Effector CD8-positive, alpha-beta T cell (primary cell): ENCODE results near the gene CTDSP2.

ENCODE experiments used
- DNase-seq: peaks from one replicate; lab custom pipeline; 2025; lab: John Stamatoyannopoulos, UW

Gene CTDSP2

GRCh38 chr12:57815177-57816000 is 31.1 kb downstream of the CTDSP2 start:
- DNase-seq = no peak

GRCh38 chr12:57813971-57814772 is 32.4 kb downstream of the CTDSP2 start:
- no peak for DNase-seq

GRCh38 chr12:57813111-57813970 is 33.2 kb downstream of the CTDSP2 start:
- DNase-seq = no peak

- no peak for DNase-seq
Observed at GRCh38 chr12:57811028-57811755, 35.3 kb downstream of the CTDSP2 start.

- DNase-seq = no peak
Observed at GRCh38 chr12:57810450-57810849, 36.1 kb downstream of the CTDSP2 start.

- no peak for DNase-seq
Observed at GRCh38 chr12:57809425-57809824, 37.1 kb downstream of the CTDSP2 start.

GRCh38 chr12:57808351-57808750 is 38.2 kb downstream of the CTDSP2 start:
- no peak for DNase-seq

GRCh38 chr12:57807285-57807684 is 39.2 kb downstream of the CTDSP2 start:
- DNase-seq = no peak

- no peak for DNase-seq
Observed at GRCh38 chr12:57806677-57807076, 39.9 kb downstream of the CTDSP2 start.

- DNase-seq = peak; percentile 12
Observed at GRCh38 chr12:57803319-57803893, 43.1 kb downstream of the CTDSP2 start.

- no peak for DNase-seq
Observed at GRCh38 chr12:57802607-57803006, 43.9 kb downstream of the CTDSP2 start.

GRCh38 chr12:57800965-57801364 is 45.6 kb downstream of the CTDSP2 start:
- DNase-seq = no peak

- DNase-seq = no peak
Observed at GRCh38 chr12:57797933-57798332, 48.6 kb downstream of the CTDSP2 start.

- DNase-seq = no peak
Observed at GRCh38 chr12:57796996-57797395, 49.5 kb downstream of the CTDSP2 start.

GRCh38 chr12:57795354-57795753 is 51.2 kb downstream of the CTDSP2 start:
- no peak for DNase-seq

- DNase-seq = no peak
Observed at GRCh38 chr12:57793920-57794319, 52.6 kb downstream of the CTDSP2 start.

GRCh38 chr12:57783861-57784260 is 62.7 kb downstream of the CTDSP2 start:
- DNase-seq = no peak

GRCh38 chr12:57783466-57783801 is 63.1 kb downstream of the CTDSP2 start:
- DNase-seq = no peak

GRCh38 chr12:57782608-57783465 is 63.7 kb downstream of the CTDSP2 start, which contains the start of gene TSFM:
TSFM (plus strand) TSS chr12:57782787; CDS start chr12:57782802, 15 bp downstream.
- DNase-seq = peak; percentile 95

GRCh38 chr12:57782243-57782607 is 64.3 kb downstream of the CTDSP2 start:
- no peak for DNase-seq
